ENCODE results near the gene BTRC.

The BTRC gene

DNA sequence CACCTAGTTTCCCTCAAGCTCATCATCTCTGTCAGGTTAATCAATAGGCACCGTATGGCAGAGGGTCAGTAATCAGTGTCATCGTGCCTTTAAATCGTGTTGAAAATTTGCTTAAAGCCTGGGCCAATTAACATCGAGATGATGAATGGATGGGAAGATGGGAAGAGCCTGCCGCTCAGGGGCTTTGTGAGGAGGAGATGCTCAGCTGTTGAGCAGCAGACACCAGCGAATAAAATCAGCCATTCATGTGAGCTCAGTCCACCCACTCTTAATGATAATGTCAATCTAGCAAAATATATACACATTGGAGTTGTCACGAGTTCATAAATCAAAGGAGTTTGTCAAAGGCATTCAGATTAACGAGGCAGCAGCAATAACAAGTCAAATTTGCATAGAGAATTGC is 97.7 kb downstream of the BTRC start:
- ATAC-seq, result no peak

DNA sequence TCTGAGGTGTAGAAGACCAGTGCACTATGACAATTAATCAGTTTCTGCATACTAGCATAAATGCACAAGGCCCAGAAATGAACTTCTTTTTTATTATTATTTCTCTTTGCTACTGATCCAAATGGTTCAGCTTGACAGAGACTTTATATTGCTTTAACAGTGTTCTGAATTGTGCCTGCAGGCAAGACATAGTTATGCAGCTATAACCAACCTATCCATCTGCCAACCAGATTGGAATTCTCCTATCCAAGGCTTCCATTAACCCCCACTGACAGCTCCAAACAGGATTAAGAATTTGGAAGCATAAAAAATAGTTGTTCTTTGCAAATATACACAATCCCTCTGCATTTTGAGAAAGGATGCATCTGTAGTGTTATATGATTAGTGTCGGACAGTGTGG is 98.2 kb downstream of the BTRC start:
- ATAC-seq, result no peak
- TF ChIP-seq CSDC2 (CRISPR knock-in tag; IDR thresholded peaks at IDR 0.05), result no peak
- no peak for TF ChIP-seq TOX (CRISPR knock-in tag; IDR thresholded peaks at IDR 0.05; ENCODE audit: borderline replicate concordance)
- TF ChIP-seq ISL1 (CRISPR knock-in tag; IDR thresholded peaks at IDR 0.05), result no peak
- TF ChIP-seq ARNTL (CRISPR knock-in tag; IDR thresholded peaks at IDR 0.05; ENCODE audit: borderline replicate concordance, low read depth), result no peak
- TF ChIP-seq OSR1 (CRISPR knock-in tag; IDR thresholded peaks at IDR 0.05), result no peak
- TF ChIP-seq, protein P1, sequence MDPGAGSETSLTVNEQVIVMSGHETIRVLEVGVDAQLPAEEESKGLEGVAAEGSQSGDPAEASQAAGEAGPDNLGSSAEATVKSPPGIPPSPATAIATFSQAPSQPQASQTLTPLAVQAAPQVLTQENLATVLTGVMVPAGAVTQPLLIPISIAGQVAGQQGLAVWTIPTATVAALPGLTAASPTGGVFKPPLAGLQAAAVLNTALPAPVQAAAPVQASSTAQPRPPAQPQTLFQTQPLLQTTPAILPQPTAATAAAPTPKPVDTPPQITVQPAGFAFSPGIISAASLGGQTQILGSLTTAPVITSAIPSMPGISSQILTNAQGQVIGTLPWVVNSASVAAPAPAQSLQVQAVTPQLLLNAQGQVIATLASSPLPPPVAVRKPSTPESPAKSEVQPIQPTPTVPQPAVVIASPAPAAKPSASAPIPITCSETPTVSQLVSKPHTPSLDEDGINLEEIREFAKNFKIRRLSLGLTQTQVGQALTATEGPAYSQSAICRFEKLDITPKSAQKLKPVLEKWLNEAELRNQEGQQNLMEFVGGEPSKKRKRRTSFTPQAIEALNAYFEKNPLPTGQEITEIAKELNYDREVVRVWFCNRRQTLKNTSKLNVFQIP (CRISPR knock-in tag; IDR thresholded peaks at IDR 0.05; ENCODE audit: borderline replicate concordance, low read depth), result no peak

More for the DNA sequence above, 97.7 kb downstream of the BTRC start:
- TF ChIP-seq, protein P2, sequence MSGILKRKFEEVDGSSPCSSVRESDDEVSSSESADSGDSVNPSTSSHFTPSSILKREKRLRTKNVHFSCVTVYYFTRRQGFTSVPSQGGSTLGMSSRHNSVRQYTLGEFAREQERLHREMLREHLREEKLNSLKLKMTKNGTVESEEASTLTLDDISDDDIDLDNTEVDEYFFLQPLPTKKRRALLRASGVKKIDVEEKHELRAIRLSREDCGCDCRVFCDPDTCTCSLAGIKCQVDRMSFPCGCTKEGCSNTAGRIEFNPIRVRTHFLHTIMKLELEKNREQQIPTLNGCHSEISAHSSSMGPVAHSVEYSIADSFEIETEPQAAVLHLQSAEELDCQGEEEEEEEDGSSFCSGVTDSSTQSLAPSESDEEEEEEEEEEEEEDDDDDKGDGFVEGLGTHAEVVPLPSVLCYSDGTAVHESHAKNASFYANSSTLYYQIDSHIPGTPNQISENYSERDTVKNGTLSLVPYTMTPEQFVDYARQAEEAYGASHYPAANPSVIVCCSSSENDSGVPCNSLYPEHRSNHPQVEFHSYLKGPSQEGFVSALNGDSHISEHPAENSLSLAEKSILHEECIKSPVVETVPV (CRISPR knock-in tag; IDR thresholded peaks at IDR 0.05), result no peak
- no peak for TF ChIP-seq RARB (CRISPR knock-in tag; IDR thresholded peaks at IDR 0.05)
- TF ChIP-seq, protein P3, sequence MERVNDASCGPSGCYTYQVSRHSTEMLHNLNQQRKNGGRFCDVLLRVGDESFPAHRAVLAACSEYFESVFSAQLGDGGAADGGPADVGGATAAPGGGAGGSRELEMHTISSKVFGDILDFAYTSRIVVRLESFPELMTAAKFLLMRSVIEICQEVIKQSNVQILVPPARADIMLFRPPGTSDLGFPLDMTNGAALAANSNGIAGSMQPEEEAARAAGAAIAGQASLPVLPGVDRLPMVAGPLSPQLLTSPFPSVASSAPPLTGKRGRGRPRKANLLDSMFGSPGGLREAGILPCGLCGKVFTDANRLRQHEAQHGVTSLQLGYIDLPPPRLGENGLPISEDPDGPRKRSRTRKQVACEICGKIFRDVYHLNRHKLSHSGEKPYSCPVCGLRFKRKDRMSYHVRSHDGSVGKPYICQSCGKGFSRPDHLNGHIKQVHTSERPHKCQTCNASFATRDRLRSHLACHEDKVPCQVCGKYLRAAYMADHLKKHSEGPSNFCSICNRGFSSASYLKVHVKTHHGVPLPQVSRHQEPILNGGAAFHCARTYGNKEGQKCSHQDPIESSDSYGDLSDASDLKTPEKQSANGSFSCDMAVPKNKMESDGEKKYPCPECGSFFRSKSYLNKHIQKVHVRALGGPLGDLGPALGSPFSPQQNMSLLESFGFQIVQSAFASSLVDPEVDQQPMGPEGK (CRISPR knock-in tag; IDR thresholded peaks at IDR 0.05; ENCODE audit: borderline replicate concordance), result no peak
- no peak for TF ChIP-seq ARNTL (CRISPR knock-in tag; IDR thresholded peaks at IDR 0.05; ENCODE audit: borderline replicate concordance, low read depth)

DNA sequence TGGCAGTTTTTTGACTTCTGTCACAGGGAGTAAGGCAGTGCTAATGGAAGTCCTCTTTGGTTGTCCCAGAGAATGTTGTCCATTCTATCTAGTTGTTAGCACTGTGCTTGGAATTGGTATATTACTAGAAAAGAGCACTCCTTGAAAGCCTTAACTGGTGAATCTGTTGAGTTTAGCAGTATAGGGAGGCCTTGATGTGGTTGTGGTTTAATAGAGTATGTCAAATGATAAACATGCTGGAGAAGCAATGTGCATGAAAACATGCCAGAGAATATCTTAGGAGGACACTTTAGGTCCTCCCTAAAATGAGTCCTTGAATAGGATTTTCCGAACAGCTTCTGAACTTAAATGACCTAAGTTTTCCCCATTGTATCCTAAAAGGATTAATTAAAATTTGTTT is 98.6 kb downstream of the BTRC start:
- no peak for ATAC-seq
- TF ChIP-seq BACH2 (CRISPR knock-in tag; IDR thresholded peaks at IDR 0.05; ENCODE audit: borderline replicate concordance) (no peak), CSDC2 (CRISPR knock-in tag; IDR thresholded peaks at IDR 0.05) (no peak), TOX (CRISPR knock-in tag; IDR thresholded peaks at IDR 0.05; ENCODE audit: borderline replicate concordance) (no peak)
- TF ChIP-seq, protein P4, sequence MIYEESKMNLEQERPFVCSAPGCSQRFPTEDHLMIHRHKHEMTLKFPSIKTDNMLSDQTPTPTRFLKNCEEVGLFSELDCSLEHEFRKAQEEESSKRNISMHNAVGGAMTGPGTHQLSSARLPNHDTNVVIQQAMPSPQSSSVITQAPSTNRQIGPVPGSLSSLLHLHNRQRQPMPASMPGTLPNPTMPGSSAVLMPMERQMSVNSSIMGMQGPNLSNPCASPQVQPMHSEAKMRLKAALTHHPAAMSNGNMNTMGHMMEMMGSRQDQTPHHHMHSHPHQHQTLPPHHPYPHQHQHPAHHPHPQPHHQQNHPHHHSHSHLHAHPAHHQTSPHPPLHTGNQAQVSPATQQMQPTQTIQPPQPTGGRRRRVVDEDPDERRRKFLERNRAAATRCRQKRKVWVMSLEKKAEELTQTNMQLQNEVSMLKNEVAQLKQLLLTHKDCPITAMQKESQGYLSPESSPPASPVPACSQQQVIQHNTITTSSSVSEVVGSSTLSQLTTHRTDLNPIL (CRISPR knock-in tag; IDR thresholded peaks at IDR 0.05; ENCODE audit: low read depth), result no peak

DNA sequence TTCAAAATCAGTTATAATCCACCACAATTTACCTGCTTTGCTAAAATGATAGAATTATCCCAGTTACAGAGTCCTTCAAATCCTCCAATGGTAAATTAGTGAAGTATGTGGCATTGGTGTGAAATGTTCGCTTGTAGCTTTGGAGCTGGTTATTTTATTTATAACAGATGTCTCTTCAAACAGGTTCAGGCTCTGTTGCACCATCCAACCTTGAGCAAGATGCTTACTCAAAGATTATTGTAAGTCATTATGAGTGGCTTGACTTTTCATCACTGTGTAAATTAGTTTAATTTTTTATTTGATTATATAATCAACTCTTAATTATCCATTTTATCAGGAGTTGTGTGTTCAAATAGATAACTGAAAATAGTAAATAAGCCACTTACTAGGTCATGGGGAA is 99.4 kb downstream of the BTRC start:
- TF ChIP-seq OSR1 (CRISPR knock-in tag; IDR thresholded peaks at IDR 0.05), result no peak
- TF ChIP-seq ISL1 (CRISPR knock-in tag; IDR thresholded peaks at IDR 0.05), result no peak
- TF ChIP-seq, protein P3 (CRISPR knock-in tag; IDR thresholded peaks at IDR 0.05; ENCODE audit: borderline replicate concordance), result no peak
- TF ChIP-seq TOX (CRISPR knock-in tag; IDR thresholded peaks at IDR 0.05; ENCODE audit: borderline replicate concordance), result no peak
- no peak for TF ChIP-seq ZNF70 (CRISPR knock-in tag; IDR thresholded peaks at IDR 0.05)
- TF ChIP-seq SNAI2 (CRISPR knock-in tag; IDR thresholded peaks at IDR 0.05), result no peak
- TF ChIP-seq BACH2 (CRISPR knock-in tag; IDR thresholded peaks at IDR 0.05; ENCODE audit: borderline replicate concordance), result no peak
- TF ChIP-seq CSDC2 (CRISPR knock-in tag; IDR thresholded peaks at IDR 0.05), result no peak
- TF ChIP-seq ARNTL (CRISPR knock-in tag; IDR thresholded peaks at IDR 0.05; ENCODE audit: borderline replicate concordance, low read depth), result no peak
- ATAC-seq, result no peak

DNA sequence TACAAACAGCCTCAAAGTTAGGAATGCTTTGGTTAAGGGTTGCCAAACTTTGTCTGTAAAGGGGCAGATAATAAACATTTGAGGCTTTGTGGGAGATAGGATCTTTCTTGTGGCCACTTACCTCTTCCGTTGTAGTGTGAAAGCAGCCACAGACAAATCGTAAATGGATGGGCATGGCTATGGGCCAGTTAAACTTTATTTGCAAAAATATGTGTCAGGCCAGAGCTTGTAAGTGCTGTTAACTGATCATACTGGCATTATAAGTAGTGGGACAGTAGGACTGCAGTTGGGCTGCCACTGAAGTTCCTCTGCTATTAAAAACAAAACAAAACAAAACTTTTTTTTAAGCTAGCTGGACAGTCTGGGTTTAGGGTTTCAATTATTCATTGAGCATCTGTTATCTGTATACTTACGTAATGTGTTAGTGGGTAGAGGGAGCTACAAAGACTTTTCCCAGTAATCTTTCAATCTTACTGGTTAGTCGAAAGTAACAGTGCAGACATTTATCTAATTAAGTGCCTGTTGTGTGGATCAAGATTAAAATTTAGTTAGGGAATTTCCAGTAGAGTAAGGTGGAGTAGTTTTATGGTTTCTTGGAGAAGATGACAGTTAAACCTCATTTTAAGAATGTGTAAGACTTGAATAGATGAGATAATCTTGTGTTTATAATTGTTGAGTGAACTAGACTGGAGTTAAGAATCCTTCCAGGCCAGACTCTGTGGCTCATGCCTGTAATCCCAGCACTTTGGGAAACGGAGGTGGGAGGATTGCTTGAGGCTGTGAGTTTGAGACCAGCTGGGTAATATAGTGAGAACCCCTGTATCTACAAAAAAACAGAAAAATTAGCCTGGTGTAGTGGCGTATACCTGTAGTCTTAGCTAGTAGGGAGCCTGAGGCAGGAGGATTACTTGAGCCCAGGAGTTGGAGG is 100.1 kb downstream of the BTRC start:
- no peak for TF ChIP-seq ZFP3 (CRISPR knock-in tag; IDR thresholded peaks at IDR 0.05)
- peak; percentile 66 for TF ChIP-seq ISL1 (CRISPR knock-in tag; IDR thresholded peaks at IDR 0.05)
- peak; percentile 75 for ATAC-seq
